ENCODE data around the gene AOAH.

Gene AOAH

GRCh38 chr7:36565792-36566356 lies 158.4 kb downstream of the AOAH start:
- Histone ChIP-seq H3K79me2 (ENCODE audit: low read length) (no peaks in the 10 kb centered on the region), H3F3A (ENCODE audit: insufficient read depth, low read length) (peaks cover 10% of the 10 kb centered on the region; the same call in 1 of the 2 replicates), H3K9me3 (replicated peaks; ENCODE audit: insufficient read depth, low read length) (no peaks in the 10 kb centered on the region), H3K27ac (ENCODE audit: low read length) (no peak overlapping the region), H4K20me1 (ENCODE audit: insufficient read depth, low read length) (no peaks in the 10 kb centered on the region), H3K27me3 (replicated peaks; ENCODE audit: insufficient read depth, low read length) (no peaks in the 10 kb centered on the region), H2AFZ (ENCODE audit: low read length) (no peak overlapping the region), H3K4me2 (ENCODE audit: low read depth, low read length) (no peak overlapping the region), H3K9me2 (replicated peaks; ENCODE audit: insufficient read depth, low read length) (no peaks in the 10 kb centered on the region), H3K9ac (ENCODE audit: low read length) (no peak overlapping the region), H3K4me1 (ENCODE audit: low read length) (peaks cover 17% of the 10 kb centered on the region), H3K4me3 (ENCODE audit: low read length) (no peak overlapping the region), H3K36me3 (replicated peaks; ENCODE audit: insufficient read depth, low read length) (no peaks in the 10 kb centered on the region)
- TF ChIP-seq, protein P1, sequence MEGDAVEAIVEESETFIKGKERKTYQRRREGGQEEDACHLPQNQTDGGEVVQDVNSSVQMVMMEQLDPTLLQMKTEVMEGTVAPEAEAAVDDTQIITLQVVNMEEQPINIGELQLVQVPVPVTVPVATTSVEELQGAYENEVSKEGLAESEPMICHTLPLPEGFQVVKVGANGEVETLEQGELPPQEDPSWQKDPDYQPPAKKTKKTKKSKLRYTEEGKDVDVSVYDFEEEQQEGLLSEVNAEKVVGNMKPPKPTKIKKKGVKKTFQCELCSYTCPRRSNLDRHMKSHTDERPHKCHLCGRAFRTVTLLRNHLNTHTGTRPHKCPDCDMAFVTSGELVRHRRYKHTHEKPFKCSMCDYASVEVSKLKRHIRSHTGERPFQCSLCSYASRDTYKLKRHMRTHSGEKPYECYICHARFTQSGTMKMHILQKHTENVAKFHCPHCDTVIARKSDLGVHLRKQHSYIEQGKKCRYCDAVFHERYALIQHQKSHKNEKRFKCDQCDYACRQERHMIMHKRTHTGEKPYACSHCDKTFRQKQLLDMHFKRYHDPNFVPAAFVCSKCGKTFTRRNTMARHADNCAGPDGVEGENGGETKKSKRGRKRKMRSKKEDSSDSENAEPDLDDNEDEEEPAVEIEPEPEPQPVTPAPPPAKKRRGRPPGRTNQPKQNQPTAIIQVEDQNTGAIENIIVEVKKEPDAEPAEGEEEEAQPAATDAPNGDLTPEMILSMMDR (IDR thresholded peaks at IDR 0.05; ENCODE audit: low read length): no peak
- no peak for TF ChIP-seq EZH2phosphoT487 (IDR thresholded peaks at IDR 0.05; ENCODE audit: low read length)
- TF ChIP-seq EZH2 (optimal IDR thresholded peaks at IDR 0.05; ENCODE audit: low read depth, low read length): no peak
- DNase-seq: no peak

- Histone ChIP-seq H3K9me2 (replicated peaks; ENCODE audit: insufficient read depth, low read length) (no peaks in the 10 kb centered on the region), H3K9ac (ENCODE audit: low read length) (no peak overlapping the region; the same call in 1 of the 2 replicates), H3K27me3 (replicated peaks; ENCODE audit: insufficient read depth, low read length) (no peaks in the 10 kb centered on the region), H3K4me1 (ENCODE audit: low read length) (peaks cover 17% of the 10 kb centered on the region), H3K27ac (ENCODE audit: low read length) (peak overlapping the region; percentile 67; the same call in 1 of the 2 replicates), H3K4me2 (ENCODE audit: low read depth, low read length) (peak overlapping the region; percentile 60), H3F3A (ENCODE audit: insufficient read depth, low read length) (peaks cover 10% of the 10 kb centered on the region; the same call in 1 of the 2 replicates), H3K9me3 (replicated peaks; ENCODE audit: insufficient read depth, low read length) (no peaks in the 10 kb centered on the region), H3K36me3 (replicated peaks; ENCODE audit: insufficient read depth, low read length) (no peaks in the 10 kb centered on the region), H4K20me1 (ENCODE audit: insufficient read depth, low read length) (no peaks in the 10 kb centered on the region), H3K79me2 (ENCODE audit: low read length) (no peaks in the 10 kb centered on the region), H2AFZ (ENCODE audit: low read length) (peak overlapping the region; percentile 61), H3K4me3 (ENCODE audit: low read length) (no peak overlapping the region)
- TF ChIP-seq EZH2 (optimal IDR thresholded peaks at IDR 0.05; ENCODE audit: low read depth, low read length) (no peak), EZH2phosphoT487 (IDR thresholded peaks at IDR 0.05; ENCODE audit: low read length) (no peak)
- TF ChIP-seq, protein P1 (IDR thresholded peaks at IDR 0.05; ENCODE audit: low read length): no peak
- DNase-seq: peak; percentile 15
Measured at GRCh38 chr7:36564489-36564888, 159.8 kb downstream of the AOAH start.

DNA sequence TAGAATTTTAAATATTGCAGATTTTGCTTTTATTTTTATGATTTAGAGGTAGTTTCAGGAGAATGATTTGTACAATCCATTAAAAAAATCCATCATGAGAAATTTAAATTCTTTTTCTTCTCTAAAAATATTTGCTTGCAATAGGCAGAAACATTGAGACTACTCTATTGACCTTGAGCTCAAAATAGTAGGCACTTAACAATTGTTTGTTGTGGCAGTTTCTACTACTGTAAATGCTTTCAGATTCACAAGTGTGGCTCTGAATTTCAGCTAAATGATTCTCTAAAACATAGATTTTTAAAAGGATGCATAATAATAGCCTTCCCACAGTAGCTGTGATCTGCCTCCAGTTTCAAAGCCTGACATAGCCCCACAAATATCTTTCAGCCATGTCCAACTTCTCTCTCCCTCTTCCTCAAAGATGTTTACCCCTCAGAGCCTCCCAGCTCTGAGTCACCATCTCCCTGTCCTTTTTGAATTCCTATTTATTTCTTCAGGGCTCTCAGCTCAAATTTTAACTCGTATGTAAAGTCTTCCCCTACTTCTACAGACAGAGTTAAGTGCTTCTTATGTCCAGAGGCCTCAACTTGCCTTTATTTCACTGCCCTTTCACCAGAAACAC lies 160.5 kb downstream of the AOAH start:
- Histone ChIP-seq H3K27me3 (replicated peaks; ENCODE audit: insufficient read depth, low read length) (no peaks in the 10 kb centered on the region), H3K9me2 (replicated peaks; ENCODE audit: insufficient read depth, low read length) (no peaks in the 10 kb centered on the region), H3K4me2 (ENCODE audit: low read depth, low read length) (peak overlapping the region; percentile 60), H3K4me3 (ENCODE audit: low read length) (no peak overlapping the region), H3K9me3 (replicated peaks; ENCODE audit: insufficient read depth, low read length) (no peaks in the 10 kb centered on the region), H3K79me2 (ENCODE audit: low read length) (no peaks in the 10 kb centered on the region), H2AFZ (ENCODE audit: low read length) (peak overlapping the region; percentile 61), H3K27ac (ENCODE audit: low read length) (peak overlapping the region; percentile 67; the same call in 1 of the 2 replicates), H3F3A (ENCODE audit: insufficient read depth, low read length) (peaks cover 10% of the 10 kb centered on the region; the same call in 1 of the 2 replicates), H3K9ac (ENCODE audit: low read length) (no peak overlapping the region; the same call in 1 of the 2 replicates), H4K20me1 (ENCODE audit: insufficient read depth, low read length) (no peaks in the 10 kb centered on the region), H3K4me1 (ENCODE audit: low read length) (peaks cover 17% of the 10 kb centered on the region), H3K36me3 (replicated peaks; ENCODE audit: insufficient read depth, low read length) (no peaks in the 10 kb centered on the region)
- DNase-seq: peak; percentile 63
- TF ChIP-seq EZH2 (optimal IDR thresholded peaks at IDR 0.05; ENCODE audit: low read depth, low read length) (no peak), EZH2phosphoT487 (IDR thresholded peaks at IDR 0.05; ENCODE audit: low read length) (no peak)
- TF ChIP-seq, protein P1 (IDR thresholded peaks at IDR 0.05; ENCODE audit: low read length): no peak
